G401 (cell line): ENCODE results near the gene ITGA8. TPM values are rescaled to one million over a fixed set of nuclear protein-coding genes. Genes with fewer than 3 reads are reported as not detected.

Source experiments
- DNase-seq: peaks from one replicate; pipeline ENCODE4 v3.0.0-alpha.2; 2015; ENCODE audit warnings: low spot score
- in situ Hi-C: cut with HindIII; loops from 2 replicates; pipeline ENCODE4 v1.10.0; 2016; ENCODE audit warnings: low sequenced_read_pairs, mixed read lengths
- total RNA-seq: library from RNA; depleted of rRNA; stranded (reverse); fragments of >200 nt; shearing (Covaris generic); gene quantifications from 2 replicates; pipeline ENCODE4 v1.2.3, GENCODE V29; 2014

Gene ITGA8
- total RNA-seq, 1 experiment from 2014 or later, result 0.64 TPM

GRCh38 chr10:15703944-15704580 lies 15.7 kb downstream of the ITGA8 start:
- no peak for DNase-seq
- in situ Hi-C loops, result no loop called here

- in situ Hi-C loops, result no loop called here
- no peak for DNase-seq
Measured at GRCh38 chr10:15703151-15703880, 16.4 kb downstream of the ITGA8 start.

- DNase-seq, result no peak
- in situ Hi-C loops, result no loop called here
Measured at GRCh38 chr10:15700078-15700674, 19.5 kb downstream of the ITGA8 start.

- peak; percentile 23 for DNase-seq
- in situ Hi-C loops, result no loop called here
Measured at GRCh38 chr10:15695852-15696251, 23.9 kb downstream of the ITGA8 start.

- no peak for DNase-seq
- in situ Hi-C loops, result no loop called here
Measured at GRCh38 chr10:15690031-15690430, 29.7 kb downstream of the ITGA8 start.

- no peak for DNase-seq
- in situ Hi-C loops, result no loop called here
Measured at GRCh38 chr10:15684768-15685167, 35.0 kb downstream of the ITGA8 start.

GRCh38 chr10:15681076-15681475 lies 38.6 kb downstream of the ITGA8 start:
- in situ Hi-C loops, result no loop called here

GRCh38 chr10:15678851-15679250 lies 40.9 kb downstream of the ITGA8 start:
- in situ Hi-C loops, result no loop called here

More at GRCh38 chr10:15681076-15681475, 38.6 kb downstream of the ITGA8 start:
- DNase-seq, result no peak

GRCh38 chr10:15672469-15672868 lies 47.3 kb downstream of the ITGA8 start:
- in situ Hi-C loops, result no loop called here
- DNase-seq, result no peak

More at GRCh38 chr10:15678851-15679250, 40.9 kb downstream of the ITGA8 start:
- no peak for DNase-seq

- in situ Hi-C loops, result no loop called here
- DNase-seq, result no peak
Measured at GRCh38 chr10:15670880-15671279, 48.8 kb downstream of the ITGA8 start.

GRCh38 chr10:15661574-15661973 lies 58.1 kb downstream of the ITGA8 start:
- in situ Hi-C loops, result no loop called here
- no peak for DNase-seq

GRCh38 chr10:15660990-15661389 lies 58.7 kb downstream of the ITGA8 start:
- no peak for DNase-seq
- in situ Hi-C loops, result no loop called here

GRCh38 chr10:15658069-15658702 lies 61.5 kb downstream of the ITGA8 start:
- in situ Hi-C loops, result no loop called here
- DNase-seq, result no peak

GRCh38 chr10:15652757-15653156 lies 67.0 kb downstream of the ITGA8 start:
- no peak for DNase-seq

GRCh38 chr10:15652117-15652516 lies 67.6 kb downstream of the ITGA8 start:
- no peak for DNase-seq
- in situ Hi-C loops, result no loop called here

More at GRCh38 chr10:15652757-15653156, 67.0 kb downstream of the ITGA8 start:
- in situ Hi-C loops, result no loop called here

- no peak for DNase-seq
- in situ Hi-C loops, result no loop called here
Measured at GRCh38 chr10:15651175-15651574, 68.5 kb downstream of the ITGA8 start.

GRCh38 chr10:15642095-15642494 lies 77.6 kb downstream of the ITGA8 start:
- in situ Hi-C loops, result no loop called here
- no peak for DNase-seq

GRCh38 chr10:15640536-15641085 lies 79.1 kb downstream of the ITGA8 start:
- in situ Hi-C loops, result no loop called here
- DNase-seq, result no peak

GRCh38 chr10:15636446-15636845 lies 83.3 kb downstream of the ITGA8 start:
- in situ Hi-C loops, result no loop called here
- no peak for DNase-seq
